WTC11 (cell line): ENCODE measurements around the gene HFM1.

ENCODE experiments used
- ETV6 ChIP-seq: sonication (generic); formaldehyde crosslinking; IDR thresholded peaks from 2 replicates; pipeline ENCODE4 v1.8.1; 2022; ENCODE audit warnings: mild to moderate bottlenecking, missing genetic modification reagents
- RELA ChIP-seq: sonication (generic); formaldehyde crosslinking; IDR thresholded peaks from 2 replicates; pipeline ENCODE4 v1.8.1; 2022; ENCODE audit warnings: missing genetic modification reagents, mild to moderate bottlenecking, borderline replicate concordance
- TP53 ChIP-seq: sonication (generic); formaldehyde crosslinking; IDR thresholded peaks from 2 replicates; pipeline ENCODE4 v1.8.1; 2023; ENCODE audit warnings: mild to moderate bottlenecking, missing genetic modification reagents
- ZNF138 ChIP-seq: sonication (generic); formaldehyde crosslinking; conservative IDR thresholded peaks from 2 replicates; pipeline ENCODE4 v1.8.1; 2022; ENCODE audit warnings: mild to moderate bottlenecking, moderate library complexity, missing genetic modification reagents
- ZNF232 ChIP-seq: sonication (generic); formaldehyde crosslinking; IDR thresholded peaks from 2 replicates; pipeline ENCODE4 v1.8.0; 2022; ENCODE audit warnings: mild to moderate bottlenecking, missing genetic modification reagents
- TF ChIP-seq, protein P1 (sequence below): fragments of 200-600 bp; IDR thresholded peaks from 2 replicates; pipeline ENCODE4 v1.8.0; 2022; ENCODE audit warnings: antibody characterized with exemption
- TF ChIP-seq, protein P2 (sequence below): sonication (generic); formaldehyde crosslinking; IDR thresholded peaks from 2 replicates; pipeline ENCODE4 v1.8.1; 2023; ENCODE audit warnings: mild to moderate bottlenecking, missing genetic modification reagents
- TF ChIP-seq, protein P3 (sequence below): fragments of 250-450 bp; sonication (Bioruptor Pico); IDR thresholded peaks from 2 replicates; pipeline ENCODE4 v1.9.0; 2021; ENCODE audit warnings: mild to moderate bottlenecking, borderline replicate concordance
- TF ChIP-seq, protein P4 (sequence below): sonication (generic); formaldehyde crosslinking; IDR thresholded peaks from 2 replicates; pipeline ENCODE4 v1.8.1; 2022; ENCODE audit warnings: mild to moderate bottlenecking, missing genetic modification reagents, moderate library complexity, borderline replicate concordance
- TF ChIP-seq, protein P5 (sequence below): fragments of 250-450 bp; sonication (Bioruptor Pico); IDR thresholded peaks from 2 replicates; pipeline ENCODE4 v1.9.0; 2021; ENCODE audit warnings: mild to moderate bottlenecking
- TF ChIP-seq, protein P6 (sequence below): sonication (generic); formaldehyde crosslinking; conservative IDR thresholded peaks from 2 replicates; pipeline ENCODE4 v1.8.1; 2023; ENCODE audit warnings: mild to moderate bottlenecking, low read depth, missing genetic modification reagents, moderate library complexity

DNA sequence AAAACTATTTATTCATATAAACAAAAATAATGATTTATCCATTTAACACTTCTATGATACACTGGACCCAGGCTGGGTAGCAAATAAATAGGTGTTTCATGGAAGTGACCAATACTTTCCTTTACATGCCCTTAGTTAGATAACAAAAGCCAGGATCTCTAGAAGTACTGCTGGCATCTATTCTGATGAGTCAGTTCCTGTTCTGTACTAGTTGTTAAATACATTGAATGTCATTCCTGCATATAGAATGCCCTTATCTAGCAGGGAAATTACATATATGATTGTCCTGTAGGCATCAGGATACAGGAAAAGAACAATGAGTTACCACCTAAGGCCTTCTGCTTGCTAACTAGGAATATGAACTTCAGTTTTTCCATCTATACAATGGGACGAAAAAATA, 130.8 kb downstream of the HFM1 start:
- TF ChIP-seq, protein P1, sequence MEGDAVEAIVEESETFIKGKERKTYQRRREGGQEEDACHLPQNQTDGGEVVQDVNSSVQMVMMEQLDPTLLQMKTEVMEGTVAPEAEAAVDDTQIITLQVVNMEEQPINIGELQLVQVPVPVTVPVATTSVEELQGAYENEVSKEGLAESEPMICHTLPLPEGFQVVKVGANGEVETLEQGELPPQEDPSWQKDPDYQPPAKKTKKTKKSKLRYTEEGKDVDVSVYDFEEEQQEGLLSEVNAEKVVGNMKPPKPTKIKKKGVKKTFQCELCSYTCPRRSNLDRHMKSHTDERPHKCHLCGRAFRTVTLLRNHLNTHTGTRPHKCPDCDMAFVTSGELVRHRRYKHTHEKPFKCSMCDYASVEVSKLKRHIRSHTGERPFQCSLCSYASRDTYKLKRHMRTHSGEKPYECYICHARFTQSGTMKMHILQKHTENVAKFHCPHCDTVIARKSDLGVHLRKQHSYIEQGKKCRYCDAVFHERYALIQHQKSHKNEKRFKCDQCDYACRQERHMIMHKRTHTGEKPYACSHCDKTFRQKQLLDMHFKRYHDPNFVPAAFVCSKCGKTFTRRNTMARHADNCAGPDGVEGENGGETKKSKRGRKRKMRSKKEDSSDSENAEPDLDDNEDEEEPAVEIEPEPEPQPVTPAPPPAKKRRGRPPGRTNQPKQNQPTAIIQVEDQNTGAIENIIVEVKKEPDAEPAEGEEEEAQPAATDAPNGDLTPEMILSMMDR: no peak
- TF ChIP-seq, protein P2, sequence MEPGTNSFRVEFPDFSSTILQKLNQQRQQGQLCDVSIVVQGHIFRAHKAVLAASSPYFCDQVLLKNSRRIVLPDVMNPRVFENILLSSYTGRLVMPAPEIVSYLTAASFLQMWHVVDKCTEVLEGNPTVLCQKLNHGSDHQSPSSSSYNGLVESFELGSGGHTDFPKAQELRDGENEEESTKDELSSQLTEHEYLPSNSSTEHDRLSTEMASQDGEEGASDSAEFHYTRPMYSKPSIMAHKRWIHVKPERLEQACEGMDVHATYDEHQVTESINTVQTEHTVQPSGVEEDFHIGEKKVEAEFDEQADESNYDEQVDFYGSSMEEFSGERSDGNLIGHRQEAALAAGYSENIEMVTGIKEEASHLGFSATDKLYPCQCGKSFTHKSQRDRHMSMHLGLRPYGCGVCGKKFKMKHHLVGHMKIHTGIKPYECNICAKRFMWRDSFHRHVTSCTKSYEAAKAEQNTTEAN (CRISPR knock-in tag): no peak
- TF ChIP-seq, protein P3, sequence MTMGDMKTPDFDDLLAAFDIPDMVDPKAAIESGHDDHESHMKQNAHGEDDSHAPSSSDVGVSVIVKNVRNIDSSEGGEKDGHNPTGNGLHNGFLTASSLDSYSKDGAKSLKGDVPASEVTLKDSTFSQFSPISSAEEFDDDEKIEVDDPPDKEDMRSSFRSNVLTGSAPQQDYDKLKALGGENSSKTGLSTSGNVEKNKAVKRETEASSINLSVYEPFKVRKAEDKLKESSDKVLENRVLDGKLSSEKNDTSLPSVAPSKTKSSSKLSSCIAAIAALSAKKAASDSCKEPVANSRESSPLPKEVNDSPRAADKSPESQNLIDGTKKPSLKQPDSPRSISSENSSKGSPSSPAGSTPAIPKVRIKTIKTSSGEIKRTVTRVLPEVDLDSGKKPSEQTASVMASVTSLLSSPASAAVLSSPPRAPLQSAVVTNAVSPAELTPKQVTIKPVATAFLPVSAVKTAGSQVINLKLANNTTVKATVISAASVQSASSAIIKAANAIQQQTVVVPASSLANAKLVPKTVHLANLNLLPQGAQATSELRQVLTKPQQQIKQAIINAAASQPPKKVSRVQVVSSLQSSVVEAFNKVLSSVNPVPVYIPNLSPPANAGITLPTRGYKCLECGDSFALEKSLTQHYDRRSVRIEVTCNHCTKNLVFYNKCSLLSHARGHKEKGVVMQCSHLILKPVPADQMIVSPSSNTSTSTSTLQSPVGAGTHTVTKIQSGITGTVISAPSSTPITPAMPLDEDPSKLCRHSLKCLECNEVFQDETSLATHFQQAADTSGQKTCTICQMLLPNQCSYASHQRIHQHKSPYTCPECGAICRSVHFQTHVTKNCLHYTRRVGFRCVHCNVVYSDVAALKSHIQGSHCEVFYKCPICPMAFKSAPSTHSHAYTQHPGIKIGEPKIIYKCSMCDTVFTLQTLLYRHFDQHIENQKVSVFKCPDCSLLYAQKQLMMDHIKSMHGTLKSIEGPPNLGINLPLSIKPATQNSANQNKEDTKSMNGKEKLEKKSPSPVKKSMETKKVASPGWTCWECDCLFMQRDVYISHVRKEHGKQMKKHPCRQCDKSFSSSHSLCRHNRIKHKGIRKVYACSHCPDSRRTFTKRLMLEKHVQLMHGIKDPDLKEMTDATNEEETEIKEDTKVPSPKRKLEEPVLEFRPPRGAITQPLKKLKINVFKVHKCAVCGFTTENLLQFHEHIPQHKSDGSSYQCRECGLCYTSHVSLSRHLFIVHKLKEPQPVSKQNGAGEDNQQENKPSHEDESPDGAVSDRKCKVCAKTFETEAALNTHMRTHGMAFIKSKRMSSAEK: no peak
- TF ChIP-seq, protein P4, sequence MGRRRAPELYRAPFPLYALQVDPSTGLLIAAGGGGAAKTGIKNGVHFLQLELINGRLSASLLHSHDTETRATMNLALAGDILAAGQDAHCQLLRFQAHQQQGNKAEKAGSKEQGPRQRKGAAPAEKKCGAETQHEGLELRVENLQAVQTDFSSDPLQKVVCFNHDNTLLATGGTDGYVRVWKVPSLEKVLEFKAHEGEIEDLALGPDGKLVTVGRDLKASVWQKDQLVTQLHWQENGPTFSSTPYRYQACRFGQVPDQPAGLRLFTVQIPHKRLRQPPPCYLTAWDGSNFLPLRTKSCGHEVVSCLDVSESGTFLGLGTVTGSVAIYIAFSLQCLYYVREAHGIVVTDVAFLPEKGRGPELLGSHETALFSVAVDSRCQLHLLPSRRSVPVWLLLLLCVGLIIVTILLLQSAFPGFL (CRISPR knock-in tag): no peak
- TF ChIP-seq ZNF138 (no peak), TP53 (CRISPR knock-in tag) (no peak), ZNF232 (CRISPR knock-in tag) (no peak), ETV6 (CRISPR knock-in tag) (no peak), RELA (no peak)
- TF ChIP-seq, protein P5, sequence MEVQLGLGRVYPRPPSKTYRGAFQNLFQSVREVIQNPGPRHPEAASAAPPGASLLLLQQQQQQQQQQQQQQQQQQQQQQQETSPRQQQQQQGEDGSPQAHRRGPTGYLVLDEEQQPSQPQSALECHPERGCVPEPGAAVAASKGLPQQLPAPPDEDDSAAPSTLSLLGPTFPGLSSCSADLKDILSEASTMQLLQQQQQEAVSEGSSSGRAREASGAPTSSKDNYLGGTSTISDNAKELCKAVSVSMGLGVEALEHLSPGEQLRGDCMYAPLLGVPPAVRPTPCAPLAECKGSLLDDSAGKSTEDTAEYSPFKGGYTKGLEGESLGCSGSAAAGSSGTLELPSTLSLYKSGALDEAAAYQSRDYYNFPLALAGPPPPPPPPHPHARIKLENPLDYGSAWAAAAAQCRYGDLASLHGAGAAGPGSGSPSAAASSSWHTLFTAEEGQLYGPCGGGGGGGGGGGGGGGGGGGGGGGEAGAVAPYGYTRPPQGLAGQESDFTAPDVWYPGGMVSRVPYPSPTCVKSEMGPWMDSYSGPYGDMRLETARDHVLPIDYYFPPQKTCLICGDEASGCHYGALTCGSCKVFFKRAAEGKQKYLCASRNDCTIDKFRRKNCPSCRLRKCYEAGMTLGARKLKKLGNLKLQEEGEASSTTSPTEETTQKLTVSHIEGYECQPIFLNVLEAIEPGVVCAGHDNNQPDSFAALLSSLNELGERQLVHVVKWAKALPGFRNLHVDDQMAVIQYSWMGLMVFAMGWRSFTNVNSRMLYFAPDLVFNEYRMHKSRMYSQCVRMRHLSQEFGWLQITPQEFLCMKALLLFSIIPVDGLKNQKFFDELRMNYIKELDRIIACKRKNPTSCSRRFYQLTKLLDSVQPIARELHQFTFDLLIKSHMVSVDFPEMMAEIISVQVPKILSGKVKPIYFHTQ (CRISPR knock-in tag): no peak
- TF ChIP-seq, protein P6, sequence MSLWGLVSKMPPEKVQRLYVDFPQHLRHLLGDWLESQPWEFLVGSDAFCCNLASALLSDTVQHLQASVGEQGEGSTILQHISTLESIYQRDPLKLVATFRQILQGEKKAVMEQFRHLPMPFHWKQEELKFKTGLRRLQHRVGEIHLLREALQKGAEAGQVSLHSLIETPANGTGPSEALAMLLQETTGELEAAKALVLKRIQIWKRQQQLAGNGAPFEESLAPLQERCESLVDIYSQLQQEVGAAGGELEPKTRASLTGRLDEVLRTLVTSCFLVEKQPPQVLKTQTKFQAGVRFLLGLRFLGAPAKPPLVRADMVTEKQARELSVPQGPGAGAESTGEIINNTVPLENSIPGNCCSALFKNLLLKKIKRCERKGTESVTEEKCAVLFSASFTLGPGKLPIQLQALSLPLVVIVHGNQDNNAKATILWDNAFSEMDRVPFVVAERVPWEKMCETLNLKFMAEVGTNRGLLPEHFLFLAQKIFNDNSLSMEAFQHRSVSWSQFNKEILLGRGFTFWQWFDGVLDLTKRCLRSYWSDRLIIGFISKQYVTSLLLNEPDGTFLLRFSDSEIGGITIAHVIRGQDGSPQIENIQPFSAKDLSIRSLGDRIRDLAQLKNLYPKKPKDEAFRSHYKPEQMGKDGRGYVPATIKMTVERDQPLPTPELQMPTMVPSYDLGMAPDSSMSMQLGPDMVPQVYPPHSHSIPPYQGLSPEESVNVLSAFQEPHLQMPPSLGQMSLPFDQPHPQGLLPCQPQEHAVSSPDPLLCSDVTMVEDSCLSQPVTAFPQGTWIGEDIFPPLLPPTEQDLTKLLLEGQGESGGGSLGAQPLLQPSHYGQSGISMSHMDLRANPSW (CRISPR knock-in tag): no peak
